HG03457 (cell line): ENCODE results near the gene GFPT2.
"Not testable (repeated sequence)": the region's sequence is repeated elsewhere in the genome, so short reads cannot be mapped to it uniquely, and the experiment has no call there.

Experiments used
- ATAC-seq: cut with Tn5 transposase; IDR thresholded peaks from one replicate; pipeline ENCODE4 v1.9.1; 2021; ENCODE audit warnings: moderate number of reproducible peaks; ENCODE audit not compliant: unreplicated experiment

Gene GFPT2

DNA sequence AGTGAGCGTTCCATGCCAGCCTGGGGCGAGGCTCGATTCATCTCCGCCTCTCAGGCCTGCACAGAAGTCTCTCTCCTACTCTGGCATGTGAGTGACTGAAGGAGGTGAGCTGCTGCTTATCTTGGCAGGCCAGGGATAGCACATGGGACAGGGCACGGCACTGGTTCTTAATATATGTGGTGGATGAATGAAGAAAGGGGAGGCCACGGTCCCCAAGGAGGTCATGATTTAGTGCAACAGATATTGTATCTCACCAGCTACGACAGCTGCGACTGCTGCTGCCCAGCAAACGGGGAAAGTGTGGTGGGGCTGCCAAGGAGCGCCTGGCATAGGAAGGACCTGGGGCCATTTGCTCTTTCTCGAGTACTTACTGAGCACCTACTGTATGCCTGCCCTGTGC lies 41.9 kb downstream of the GFPT2 start:
- no peak for ATAC-seq

DNA sequence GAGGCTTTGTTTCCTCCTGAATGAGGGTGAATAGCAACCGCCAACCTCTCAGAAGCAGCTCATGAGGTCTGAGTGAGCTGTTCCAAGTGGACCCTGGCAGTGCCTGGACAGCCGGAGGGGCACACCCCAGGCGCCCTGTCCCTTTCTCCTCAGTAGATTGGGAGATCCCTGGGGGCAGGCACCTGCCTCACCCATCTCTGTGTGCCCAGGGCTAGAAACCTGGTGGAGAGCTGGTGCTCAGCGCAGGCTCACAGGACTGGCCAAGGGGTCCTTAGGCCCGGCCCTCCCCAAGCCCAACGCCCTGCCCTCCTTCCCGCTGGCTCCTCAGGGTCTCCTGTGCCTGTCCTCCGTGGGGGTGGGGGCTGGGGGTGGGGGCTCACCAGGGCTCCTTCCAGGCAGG lies 46.3 kb downstream of the GFPT2 start:
- ATAC-seq: no peak

DNA sequence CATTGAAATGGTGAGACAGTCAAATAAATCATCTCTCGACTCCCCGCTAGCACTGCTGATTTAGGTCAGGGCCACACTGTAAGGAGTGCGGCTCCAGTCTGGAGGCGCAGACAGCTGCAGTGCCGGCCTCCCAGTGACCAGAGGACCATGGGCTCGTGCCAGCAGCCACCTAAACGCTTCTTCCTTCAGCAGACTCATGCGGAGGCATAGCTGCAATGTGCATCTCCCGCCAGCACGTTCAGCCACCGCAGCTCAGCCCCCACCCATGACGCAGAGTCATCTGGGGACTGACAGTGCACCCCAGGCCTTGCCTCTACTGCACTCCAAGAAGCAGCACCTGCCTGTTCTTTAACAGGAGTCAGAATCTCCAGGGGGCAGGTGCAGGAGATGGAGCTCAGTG lies 47.7 kb downstream of the GFPT2 start:
- ATAC-seq: no peak

- no peak for ATAC-seq
Measured at GRCh38 chr5:180304431-180305375, 48.4 kb downstream of the GFPT2 start.

DNA sequence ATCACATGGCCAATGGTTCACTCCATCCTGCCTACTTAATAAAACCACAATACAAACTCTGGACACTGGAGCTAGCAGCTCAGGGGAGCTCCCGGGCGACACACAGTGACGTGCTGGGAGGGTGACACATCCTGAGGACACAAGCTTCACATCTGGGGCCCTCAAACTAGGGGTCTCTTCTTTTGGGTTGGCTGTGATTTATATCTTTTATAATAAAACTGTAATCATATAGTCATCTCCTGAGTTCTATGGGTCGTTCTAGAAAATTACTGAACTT lies 49.2 kb downstream of the GFPT2 start:
- no peak for ATAC-seq

- no peak for ATAC-seq
Measured at GRCh38 chr5:180303226-180304015, 49.7 kb downstream of the GFPT2 start.

DNA sequence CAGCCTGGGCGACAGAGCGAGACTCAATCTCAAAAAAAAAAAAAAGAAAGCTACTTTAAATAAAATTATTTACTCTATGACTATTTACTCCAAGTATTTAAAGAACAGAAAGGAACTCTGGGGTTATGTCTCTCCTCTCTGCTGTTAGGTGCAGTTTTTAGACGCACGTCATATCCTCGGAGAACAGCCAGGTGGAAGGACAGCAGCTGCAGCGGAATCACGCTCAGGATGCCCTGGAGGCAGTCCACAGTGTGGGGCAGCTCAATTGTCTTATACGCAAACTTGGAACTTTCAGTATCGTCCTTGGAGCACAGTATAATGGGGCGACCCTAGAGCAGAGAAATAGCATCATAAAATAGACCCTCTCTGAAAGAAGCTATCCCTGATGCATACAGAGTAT lies 50.9 kb downstream of the GFPT2 start:
- no peak for ATAC-seq

DNA sequence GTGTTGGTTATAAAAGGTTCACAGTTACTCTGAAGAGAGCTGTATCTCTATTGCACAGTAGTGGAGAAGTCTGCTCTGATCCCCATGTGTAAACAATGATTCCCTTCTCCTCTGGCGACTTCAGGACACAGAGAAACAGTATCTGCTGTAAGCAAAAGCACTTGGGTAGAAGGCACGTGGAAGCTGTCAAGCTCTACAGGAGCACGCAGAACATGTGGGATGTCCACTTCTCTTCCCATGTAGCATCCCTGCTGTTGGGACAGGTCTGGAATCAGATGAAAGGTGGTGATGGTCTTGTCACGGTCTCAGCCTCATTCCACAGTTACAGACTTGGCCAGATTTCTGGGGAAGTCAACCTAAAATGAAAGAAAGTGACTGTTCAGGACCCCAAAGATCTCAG lies 51.9 kb downstream of the GFPT2 start:
- ATAC-seq: no peak

DNA sequence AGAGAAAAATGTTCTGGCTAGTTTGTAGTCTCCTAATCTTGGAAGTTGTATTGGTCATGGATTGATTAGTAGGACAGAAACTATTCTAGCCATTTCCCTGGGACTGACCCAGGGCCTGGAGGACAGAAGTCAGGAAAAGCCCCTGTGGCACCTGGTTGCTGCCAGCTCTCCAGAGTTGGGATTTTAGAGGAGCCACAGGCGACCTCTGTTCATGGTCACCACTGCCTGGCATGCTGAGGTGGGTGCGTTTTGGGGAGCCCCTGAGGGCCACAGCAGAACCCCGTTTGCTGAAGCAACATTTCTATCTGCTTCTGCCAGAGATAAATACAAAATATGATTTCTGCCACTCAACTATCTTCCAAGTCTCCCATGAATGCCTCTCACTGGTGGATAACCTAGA lies 53.6 kb downstream of the GFPT2 start:
- ATAC-seq: no peak

DNA sequence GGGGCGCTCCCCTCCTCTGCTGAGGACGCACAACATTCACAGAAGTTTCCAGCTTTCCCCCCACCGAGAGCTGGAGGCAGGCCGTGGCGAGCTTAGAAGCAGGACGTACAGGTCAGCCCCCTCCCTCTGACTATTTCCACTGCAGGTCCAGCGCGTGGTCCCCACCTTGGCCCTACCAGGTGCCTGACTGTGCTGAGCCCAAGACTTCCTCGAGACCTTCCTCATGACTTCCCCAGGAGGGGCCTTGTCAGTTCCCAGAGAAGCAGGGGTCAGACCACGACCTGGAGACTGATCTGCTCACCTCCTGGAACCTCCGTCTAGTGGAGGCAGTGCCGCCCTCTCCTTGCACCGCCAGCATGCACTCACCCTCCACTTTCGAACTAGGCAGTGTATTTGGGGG lies 54.1 kb downstream of the GFPT2 start:
- ATAC-seq: not testable (repeated sequence)

DNA sequence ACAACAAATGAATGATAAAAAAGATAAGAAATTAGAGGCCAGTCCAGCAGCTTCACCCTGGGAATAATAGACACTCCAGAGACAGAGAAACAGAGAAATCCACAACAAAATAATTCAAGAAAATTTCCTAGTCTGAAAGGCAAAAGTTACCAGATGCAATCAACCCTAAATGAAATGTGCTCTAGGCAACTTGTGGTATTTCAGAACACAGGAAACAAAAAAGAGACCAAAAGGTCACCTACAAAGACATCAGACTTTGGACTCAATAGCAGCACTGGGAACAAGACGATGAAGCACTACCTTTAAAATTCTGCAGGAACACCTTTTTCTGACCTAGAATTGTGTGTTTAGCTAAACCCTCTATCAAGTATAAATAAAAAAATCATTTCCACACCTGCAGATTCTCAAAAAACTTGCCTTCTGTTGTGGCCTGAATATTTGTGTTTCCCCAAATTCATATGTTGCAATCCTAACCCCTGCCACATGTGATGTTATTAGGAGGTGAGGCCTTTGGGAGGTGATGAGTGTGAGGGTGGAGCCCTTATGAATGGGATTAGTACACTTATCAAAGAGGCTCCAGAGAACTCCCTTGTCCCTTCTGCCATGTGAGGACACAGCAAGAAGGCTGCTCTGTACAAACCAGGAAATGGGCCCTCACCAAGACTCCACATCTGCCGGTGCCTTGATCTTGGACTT lies 55.4 kb downstream of the GFPT2 start:
- no peak for ATAC-seq

DNA sequence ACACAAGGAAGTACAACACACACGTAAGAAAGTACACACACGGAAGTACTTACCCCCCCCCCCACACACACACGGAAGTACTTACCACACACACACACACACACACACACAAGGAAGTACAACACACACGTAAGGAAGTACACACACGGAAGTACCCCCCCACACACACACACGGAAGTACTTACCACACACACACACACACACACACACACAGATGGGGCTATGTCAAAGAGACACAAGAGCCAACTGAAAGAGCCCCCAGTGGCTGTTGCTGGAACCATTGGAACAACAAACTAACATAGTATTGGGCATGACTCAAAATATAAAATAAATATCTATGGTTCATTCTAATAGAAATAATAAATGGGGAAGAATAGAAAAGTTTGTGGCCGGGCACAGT lies 56.4 kb downstream of the GFPT2 start:
- no peak for ATAC-seq

DNA sequence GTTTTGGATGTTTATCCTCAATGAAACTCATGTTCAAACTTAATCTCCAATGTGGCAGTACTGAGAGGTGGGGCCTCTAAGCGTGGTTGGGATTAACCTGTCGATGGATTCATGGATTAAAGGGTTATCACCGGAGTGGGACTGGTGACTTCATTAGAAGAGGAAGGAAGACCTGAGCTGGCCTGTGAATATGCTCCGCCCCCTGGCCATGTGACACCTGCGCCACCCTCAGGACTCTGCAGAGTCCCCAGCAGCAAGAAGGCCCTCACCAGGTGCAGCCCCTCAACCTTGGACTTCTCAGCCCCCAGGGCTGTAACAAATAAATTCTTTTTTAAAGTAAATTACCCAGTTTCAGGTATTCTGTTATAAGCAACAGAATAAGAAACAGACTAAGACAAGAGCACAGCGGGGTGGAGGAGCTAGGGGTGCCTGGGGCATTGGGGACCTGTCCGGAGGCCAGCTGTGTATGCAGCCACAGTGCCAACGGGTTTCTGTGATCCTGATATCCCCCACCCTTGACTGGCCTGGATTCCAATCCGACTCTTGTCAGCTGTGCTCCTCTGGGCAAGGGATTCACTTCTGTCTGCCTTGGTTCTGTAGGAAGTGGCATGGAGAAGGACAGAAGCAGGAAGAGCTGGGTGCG lies 58.1 kb downstream of the GFPT2 start:
- ATAC-seq: no peak

DNA sequence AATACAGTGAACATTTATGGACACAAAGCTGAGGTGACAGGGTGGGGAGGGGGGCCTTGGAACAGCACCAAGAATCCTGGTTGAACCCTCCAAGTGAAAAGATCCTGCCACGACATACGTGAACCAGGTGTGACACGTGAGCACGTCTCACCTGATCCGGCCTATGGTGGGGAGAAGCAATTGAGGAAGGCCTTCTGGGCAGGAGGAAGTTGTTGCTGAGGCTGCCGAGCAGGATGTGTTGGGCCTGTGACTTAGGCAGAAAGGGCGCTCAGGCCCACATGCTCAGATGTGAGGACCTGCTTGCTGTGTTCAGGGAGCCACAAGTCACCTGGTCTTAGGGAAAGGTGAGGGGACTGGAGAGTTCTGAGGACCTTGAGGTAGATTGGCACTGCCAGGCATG lies 58.7 kb downstream of the GFPT2 start:
- no peak for ATAC-seq

DNA sequence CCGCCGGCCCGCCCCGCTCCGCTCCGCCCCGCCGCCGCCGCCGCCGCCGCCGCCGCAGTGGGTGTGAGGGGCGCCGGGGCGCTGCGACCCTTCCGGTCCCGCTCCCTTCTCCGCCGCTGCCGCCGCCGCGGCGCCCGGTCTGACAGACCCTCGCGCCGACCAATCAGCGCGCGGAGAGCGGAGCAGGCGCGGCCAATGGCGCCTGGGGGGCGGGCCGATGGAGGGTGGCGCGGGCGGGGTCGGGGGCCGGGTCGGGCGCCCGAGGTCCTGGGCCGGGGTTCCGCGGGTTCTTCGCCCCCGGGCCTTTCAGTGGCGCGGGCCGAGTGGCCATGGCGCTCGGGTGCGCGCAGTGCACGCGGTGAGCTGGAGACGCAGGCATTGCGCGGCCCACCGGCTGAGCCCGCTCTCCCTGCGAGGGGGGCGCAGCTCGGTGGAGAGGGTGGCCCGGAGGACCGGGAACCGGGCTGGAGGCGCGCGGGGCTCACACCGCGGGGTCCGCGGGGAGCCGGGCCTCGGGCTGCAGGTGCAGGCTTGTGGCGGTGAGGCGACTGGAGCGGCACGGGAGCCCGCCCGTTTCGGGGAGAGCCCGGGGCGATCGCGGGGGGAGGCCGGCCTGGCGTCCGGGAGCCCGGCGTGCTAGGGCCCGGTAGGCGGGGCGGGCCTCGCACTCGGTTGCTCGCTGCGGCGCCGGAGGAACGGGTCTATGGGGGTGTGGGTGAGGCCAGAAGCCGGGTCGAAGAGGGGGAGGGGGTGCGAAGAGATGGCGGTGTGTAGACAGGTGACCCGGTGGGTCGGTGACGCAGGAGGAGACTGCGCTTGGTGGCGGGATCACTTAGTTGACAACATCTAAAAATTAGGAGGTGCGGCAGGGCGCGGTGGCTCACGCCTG lies 60.9 kb downstream of the GFPT2 start, which contains the start of gene MAPK9:
MAPK9 (minus strand) TSS at position 141 of the 889 bp plus-strand sequence. CDS start 11,522 bp downstream, outside the sequence.
- peak; percentile 75 for ATAC-seq

DNA sequence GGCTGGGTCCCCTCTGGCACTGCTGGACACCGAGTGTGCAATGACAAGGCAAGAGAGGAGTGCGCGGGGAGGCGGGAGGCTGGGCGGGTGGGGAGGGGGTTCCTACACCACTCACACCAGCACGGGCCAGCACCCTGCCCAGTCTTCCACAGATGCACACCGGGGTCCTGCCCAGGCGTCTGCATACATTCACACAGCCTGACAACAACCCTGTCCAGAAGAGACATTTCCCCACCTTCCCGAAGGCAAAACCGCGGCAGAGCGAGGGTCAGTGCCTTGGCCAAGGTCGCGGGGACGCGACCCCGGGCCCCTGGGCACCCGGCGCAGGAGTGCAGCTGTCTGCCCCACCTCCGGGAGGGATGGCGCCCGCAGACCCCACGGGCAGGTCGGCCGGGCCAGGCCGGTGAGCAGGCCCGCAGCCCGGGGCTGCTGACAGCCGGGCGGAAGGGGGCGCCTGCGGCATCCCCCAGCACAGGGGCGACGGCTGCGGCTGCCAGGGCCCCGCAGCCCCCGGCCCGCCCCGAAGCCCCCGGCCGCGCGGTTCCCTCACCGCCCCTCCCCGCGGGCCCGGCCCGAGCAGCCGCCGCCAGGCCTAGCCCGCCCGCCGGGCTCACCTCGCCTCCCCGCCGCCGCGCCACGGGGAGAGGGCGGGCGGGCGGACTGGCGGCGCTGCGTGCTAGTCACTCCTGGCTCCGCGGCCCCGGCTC lies 61.7 kb downstream of the GFPT2 start:
- ATAC-seq: peak; percentile 33

GRCh38 chr5:180290568-180291233 lies 62.4 kb downstream of the GFPT2 start:
- ATAC-seq: no peak

DNA sequence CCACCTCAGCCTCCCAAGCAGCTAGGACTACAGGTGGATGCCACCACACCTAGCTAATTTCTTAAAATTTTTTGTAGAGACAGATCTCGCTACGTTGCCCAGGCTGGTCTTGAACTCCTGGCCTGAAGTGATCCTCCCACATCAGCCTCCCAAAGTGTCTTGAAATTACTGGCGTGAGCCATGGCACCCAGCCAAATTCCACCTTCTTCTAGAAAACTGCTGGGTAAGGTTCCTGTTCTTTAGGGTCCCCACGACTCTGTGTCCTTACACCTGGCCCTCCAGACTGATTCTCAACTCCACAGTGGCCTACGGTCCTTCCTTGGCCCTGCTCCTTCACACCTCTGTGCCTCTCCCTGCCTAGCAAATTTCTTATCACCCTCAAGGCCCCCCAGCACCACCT lies 63.2 kb downstream of the GFPT2 start:
- no peak for ATAC-seq

DNA sequence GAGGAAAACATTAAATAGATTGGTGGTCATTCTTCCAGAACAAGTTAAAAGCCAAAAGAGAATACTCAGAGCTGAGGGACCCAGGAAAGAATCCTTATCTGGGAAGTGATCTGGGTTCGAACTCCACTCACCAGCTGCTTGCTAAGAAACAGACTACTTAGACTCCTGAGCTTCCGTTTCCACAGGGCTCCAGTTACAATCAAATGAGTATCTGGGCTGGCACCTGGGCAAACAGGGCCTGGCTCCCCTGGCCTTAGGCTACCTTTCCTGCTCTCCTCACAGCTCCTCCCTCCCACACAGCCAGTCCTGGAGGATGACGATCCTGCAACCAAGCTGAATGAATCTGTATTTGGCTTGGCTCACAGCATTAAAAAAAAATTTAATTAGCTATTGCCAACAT lies 63.7 kb downstream of the GFPT2 start:
- no peak for ATAC-seq
